ENCODE results near the gene LRIG3.

LRIG3 gene

GRCh38 chr12:58850826-58851225, 69.5 kb downstream of the LRIG3 start:
- H3K27ac Mint-ChIP-seq = no peak overlapping the region
- H3K36me3 Mint-ChIP-seq (ENCODE audit: low read depth) = no peaks in the 10 kb centered on the region
- no peak overlapping the region for H3K4me3 Mint-ChIP-seq
- no peaks in the 10 kb centered on the region for H3K27me3 Mint-ChIP-seq (ENCODE audit: low read depth)
- no peaks in the 10 kb centered on the region for H3K4me1 Mint-ChIP-seq
- no peaks in the 10 kb centered on the region for H3K9me3 Mint-ChIP-seq
- no peak for TF ChIP-seq CTCF (IDR thresholded peaks at IDR 0.05; ENCODE audit: unreplicated experiment in 3 of 3)

- no peak overlapping the region for H3K4me3 Mint-ChIP-seq
- no peaks in the 10 kb centered on the region for H3K27me3 Mint-ChIP-seq (ENCODE audit: low read depth)
- H3K4me1 Mint-ChIP-seq = no peaks in the 10 kb centered on the region
- H3K9me3 Mint-ChIP-seq = no peaks in the 10 kb centered on the region
- H3K27ac Mint-ChIP-seq = peak overlapping the region in 1 of 3 experiments; percentile 72
- TF ChIP-seq CTCF (IDR thresholded peaks at IDR 0.05; ENCODE audit: unreplicated experiment in 3 of 3) = no peak
- no peaks in the 10 kb centered on the region for H3K36me3 Mint-ChIP-seq (ENCODE audit: low read depth)
Measured at GRCh38 chr12:58847901-58848600, 72.3 kb downstream of the LRIG3 start.

- H3K4me1 Mint-ChIP-seq = no peaks in the 10 kb centered on the region
- H3K27ac Mint-ChIP-seq = no peak overlapping the region
- no peak for TF ChIP-seq CTCF (IDR thresholded peaks at IDR 0.05; ENCODE audit: unreplicated experiment in 3 of 3)
- no peaks in the 10 kb centered on the region for H3K27me3 Mint-ChIP-seq (ENCODE audit: low read depth)
- peaks cover 6% of the 10 kb centered on the region for H3K36me3 Mint-ChIP-seq (ENCODE audit: low read depth)
- H3K9me3 Mint-ChIP-seq = peaks cover 9% of the 10 kb centered on the region
- H3K4me3 Mint-ChIP-seq = no peak overlapping the region
Measured at GRCh38 chr12:58844161-58844560, 76.1 kb downstream of the LRIG3 start.

GRCh38 chr12:58841058-58841798, 79.1 kb downstream of the LRIG3 start:
- peaks cover 6% of the 10 kb centered on the region for H3K36me3 Mint-ChIP-seq (ENCODE audit: low read depth)
- no peaks in the 10 kb centered on the region for H3K27me3 Mint-ChIP-seq (ENCODE audit: low read depth)
- no peaks in the 10 kb centered on the region for H3K4me1 Mint-ChIP-seq
- H3K27ac Mint-ChIP-seq = no peak overlapping the region
- no peak for TF ChIP-seq CTCF (IDR thresholded peaks at IDR 0.05; ENCODE audit: unreplicated experiment in 3 of 3)
- H3K9me3 Mint-ChIP-seq = peaks cover 32% of the 10 kb centered on the region
- no peak overlapping the region for H3K4me3 Mint-ChIP-seq

- Mint-ChIP-seq H3K27me3 (ENCODE audit: low read depth) (no peaks in the 10 kb centered on the region), H3K4me3 (no peak overlapping the region), H3K9me3 (peaks cover 25% of the 10 kb centered on the region), H3K27ac (no peak overlapping the region), H3K4me1 (no peaks in the 10 kb centered on the region), H3K36me3 (ENCODE audit: low read depth) (no peaks in the 10 kb centered on the region)
- no peak for TF ChIP-seq CTCF (IDR thresholded peaks at IDR 0.05; ENCODE audit: unreplicated experiment in 3 of 3)
Measured at GRCh38 chr12:58833853-58834252, 86.5 kb downstream of the LRIG3 start.

All from nephron (organoid).